HTR-8/SVneo (cell line): ENCODE results near the gene NSMF.

Experiments
- DNase-seq: peaks from one replicate; pipeline ENCODE4 v3.0.0; 2011; ENCODE audit warnings: low spot score, mixed read lengths; ENCODE audit not compliant: insufficient read length
- FAIRE-seq: peaks from 2 replicates; lab custom pipeline; 2011; peaks lifted over from hg19 to GRCh38; lab: Jason Lieb, UNC

NSMF gene

GRCh38 chr9:137403269-137403668 lies 55.9 kb downstream of the NSMF start:
- FAIRE-seq (no peak), DNase-seq (no peak)

- DNase-seq (no peak), FAIRE-seq (no peak)
These were observed 56.4 kb downstream of the NSMF start for GRCh38 chr9:137402746-137403145.

GRCh38 chr9:137398561-137399468 lies 60.3 kb downstream of the NSMF start:
- DNase-seq (no peak), FAIRE-seq (no peak)

- FAIRE-seq = no peak
- no peak for DNase-seq
These were observed 61.3 kb downstream of the NSMF start for GRCh38 chr9:137397675-137398423.
